Esophagus squamous epithelium (tissue), 5 donors: ENCODE measurements around the gene MYH1. TPM values are rescaled to one million over a fixed set of nuclear protein-coding genes. Genes with fewer than 3 reads are reported as not detected.

Source experiments
- DNase-seq: peaks from one replicate; lab custom pipeline; 2025; lab: John Stamatoyannopoulos, UW
- H3K27ac ChIP-seq, 4 donors: fragments of 200-600 bp; sonication (generic); one replicate each; pipeline ENCODE4 v1.5.1; 2016 to 2019; ENCODE audit warnings: mild to moderate bottlenecking in 1 of 4
- H3K27me3 ChIP-seq, 4 donors: fragments of 200-600 bp; sonication (generic); 1 replicate in 3 of 4; 2 replicates in 1 of 4; pipeline versions ENCODE4 v1.5.1 to v1.6.0; 2017 to 2021; ENCODE audit warnings: antibody characterized with exemption in 1 of 4
- H3K36me3 ChIP-seq, 3 donors: fragments of 200-600 bp; sonication (generic); one replicate each; pipeline ENCODE4 v1.5.1; 2016 to 2019
- H3K4me1 ChIP-seq, 3 donors: fragments of 200-600 bp; sonication (generic); one replicate each; pipeline ENCODE4 v1.5.1; 2017 to 2019
- H3K4me3 ChIP-seq, 4 donors: fragments of 200-600 bp; sonication (generic); 1 replicate in 3 of 4; 2 replicates in 1 of 4; pipeline ENCODE4 v1.5.1; 2016 to 2019; ENCODE audit warnings: mild to moderate bottlenecking in 2 of 4, moderate library complexity in 1 of 4
- H3K9me3 ChIP-seq, 3 donors: fragments of 200-600 bp; sonication (generic); one replicate each; pipeline ENCODE4 v1.5.1; 2016 to 2019
- POLR2A ChIP-seq, 4 donors: fragments of 450-650 bp; IDR thresholded peaks; one replicate each; pipeline ENCODE4 v1.6.1; 2017; ENCODE audit warnings: antibody characterized with exemption in 4 of 4, mild to moderate bottlenecking in 4 of 4, moderate library complexity in 3 of 4
- WGBS, 2 donors: methylation state at CpG; one replicate each; pipeline ENCODE4 v1.1.5; 2018; 5-methylcytosine and 5-hydroxymethylcytosine counted together
- intact Hi-C: fragments of 100-400 bp; cut with DNase I; formaldehyde crosslinking; loops from one replicate; pipeline ENCODE4 v1.15.0; 2022
- total RNA-seq, 4 donors: library from RNA; depleted of rRNA; stranded (reverse); fragments of >200 nt; gene quantifications; one replicate each; pipeline ENCODE4 v1.1.0, GENCODE V29; 2016
- TF ChIP-seq, protein P1 (sequence below), 6 experiments: fragments of 450-650 bp in 4 of 6; fragments of 200-600 bp in 2 of 6; sonication (generic) in 2 of 6; IDR thresholded peaks; one replicate each; pipeline ENCODE4 v1.5.1; 2016 to 2019; ENCODE audit warnings: antibody characterized with exemption in 6 of 6, mild to moderate bottlenecking in 4 of 6, moderate library complexity in 4 of 6
- donor health status: DM: yes; HTN: yes; CAD: no.

MYH1 gene
- total RNA-seq, 4 donors from 2014 or later: not detected

DNA sequence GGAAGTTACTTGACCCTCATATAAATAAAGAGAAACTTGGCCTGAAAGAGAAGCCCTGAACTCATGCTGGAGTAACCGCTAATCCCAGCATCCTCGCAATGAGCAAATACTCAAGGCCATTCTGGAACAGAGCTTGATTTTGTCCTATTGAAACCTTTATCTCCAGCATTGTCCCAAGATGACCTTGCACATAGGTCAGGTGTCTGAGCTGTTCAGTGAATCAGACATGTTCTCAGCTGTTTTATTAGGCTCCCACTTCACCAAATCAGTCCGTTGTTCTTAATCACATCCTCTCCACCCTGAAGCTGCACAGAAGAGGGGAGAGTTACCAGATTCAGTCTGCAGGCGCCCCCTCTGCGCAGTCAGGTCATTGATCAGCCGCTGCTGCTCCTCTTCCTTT lies 9.1 kb upstream of the MYH1 start:
- H3K9me3 ChIP-seq: no peaks in the 10 kb centered on the region
- H3K4me3 ChIP-seq: no peak overlapping the region
- no peaks in the 10 kb centered on the region for H3K4me1 ChIP-seq
- 80 to 81% methylated on average over 6 of the region's 6 CpGs for WGBS, 2 donors
- intact Hi-C loops: no loop called here
- no peaks in the 10 kb centered on the region for H3K36me3 ChIP-seq
- H3K27me3 ChIP-seq: no peaks in the 10 kb centered on the region
- DNase-seq: no peak
- TF ChIP-seq, protein P1, sequence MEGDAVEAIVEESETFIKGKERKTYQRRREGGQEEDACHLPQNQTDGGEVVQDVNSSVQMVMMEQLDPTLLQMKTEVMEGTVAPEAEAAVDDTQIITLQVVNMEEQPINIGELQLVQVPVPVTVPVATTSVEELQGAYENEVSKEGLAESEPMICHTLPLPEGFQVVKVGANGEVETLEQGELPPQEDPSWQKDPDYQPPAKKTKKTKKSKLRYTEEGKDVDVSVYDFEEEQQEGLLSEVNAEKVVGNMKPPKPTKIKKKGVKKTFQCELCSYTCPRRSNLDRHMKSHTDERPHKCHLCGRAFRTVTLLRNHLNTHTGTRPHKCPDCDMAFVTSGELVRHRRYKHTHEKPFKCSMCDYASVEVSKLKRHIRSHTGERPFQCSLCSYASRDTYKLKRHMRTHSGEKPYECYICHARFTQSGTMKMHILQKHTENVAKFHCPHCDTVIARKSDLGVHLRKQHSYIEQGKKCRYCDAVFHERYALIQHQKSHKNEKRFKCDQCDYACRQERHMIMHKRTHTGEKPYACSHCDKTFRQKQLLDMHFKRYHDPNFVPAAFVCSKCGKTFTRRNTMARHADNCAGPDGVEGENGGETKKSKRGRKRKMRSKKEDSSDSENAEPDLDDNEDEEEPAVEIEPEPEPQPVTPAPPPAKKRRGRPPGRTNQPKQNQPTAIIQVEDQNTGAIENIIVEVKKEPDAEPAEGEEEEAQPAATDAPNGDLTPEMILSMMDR (IDR thresholded peaks at IDR 0.05): no peak
- no peak for TF ChIP-seq POLR2A (IDR thresholded peaks at IDR 0.05)
- no peak overlapping the region for H3K27ac ChIP-seq

DNA sequence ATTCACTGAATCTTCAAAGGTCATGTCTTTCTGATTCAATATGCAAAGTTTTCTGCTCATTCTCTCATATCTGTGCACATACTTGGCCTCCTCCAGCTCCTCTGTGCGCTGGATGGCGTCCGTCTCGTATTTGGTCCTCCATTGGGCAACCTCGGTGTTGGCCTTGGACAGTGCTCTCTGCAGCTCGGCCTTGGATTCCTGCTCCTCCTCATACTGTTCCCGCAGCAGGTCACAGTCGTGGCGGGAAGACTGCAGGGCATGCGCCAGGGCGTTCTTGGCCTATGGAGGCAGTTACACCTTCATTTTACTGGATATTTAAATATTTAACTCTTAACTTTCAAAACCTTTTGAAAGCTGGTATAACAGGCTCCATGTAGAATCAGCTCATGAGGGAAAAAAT lies 8.2 kb upstream of the MYH1 start:
- no peak for DNase-seq
- Histone ChIP-seq H3K4me3 (no peak overlapping the region), H3K27ac (no peak overlapping the region), H3K4me1 (no peaks in the 10 kb centered on the region), H3K36me3 (no peaks in the 10 kb centered on the region), H3K9me3 (no peaks in the 10 kb centered on the region), H3K27me3 (no peaks in the 10 kb centered on the region)
- 80 to 85% methylated on average over 11 of the region's 11 CpGs for WGBS, 2 donors
- intact Hi-C loops: no loop called here
- TF ChIP-seq POLR2A (IDR thresholded peaks at IDR 0.05): no peak
- TF ChIP-seq, protein P1 (IDR thresholded peaks at IDR 0.05): no peak

DNA sequence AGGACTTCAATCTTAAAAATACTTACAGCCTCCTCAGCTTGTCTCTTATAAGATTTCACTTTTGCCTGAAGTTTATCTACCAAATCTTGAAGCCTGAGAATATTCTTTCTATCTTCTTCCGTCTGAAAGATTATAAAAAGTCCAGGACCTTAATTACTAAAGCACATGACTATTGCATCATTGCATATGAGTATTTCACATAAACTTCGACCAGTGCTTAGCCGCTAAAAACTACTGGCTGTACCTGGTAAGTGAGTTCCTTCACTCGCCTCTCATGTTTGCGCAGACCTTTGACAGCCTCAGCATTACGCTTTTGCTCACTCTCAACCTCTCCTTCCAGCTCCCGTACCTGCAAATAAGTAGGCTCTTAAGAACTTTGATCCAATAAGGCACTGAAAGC lies 4.7 kb upstream of the MYH1 start:
- Histone ChIP-seq H3K4me1 (no peaks in the 10 kb centered on the region), H3K27me3 (no peaks in the 10 kb centered on the region), H3K36me3 (no peaks in the 10 kb centered on the region), H3K4me3 (no peak overlapping the region), H3K9me3 (no peaks in the 10 kb centered on the region), H3K27ac (no peak overlapping the region)
- DNase-seq: no peak
- intact Hi-C loops: no loop called here
- TF ChIP-seq POLR2A (IDR thresholded peaks at IDR 0.05): no peak
- TF ChIP-seq, protein P1 (IDR thresholded peaks at IDR 0.05): no peak
- WGBS, 2 donors: 92% methylated on average over 7 of the region's 7 CpGs

DNA sequence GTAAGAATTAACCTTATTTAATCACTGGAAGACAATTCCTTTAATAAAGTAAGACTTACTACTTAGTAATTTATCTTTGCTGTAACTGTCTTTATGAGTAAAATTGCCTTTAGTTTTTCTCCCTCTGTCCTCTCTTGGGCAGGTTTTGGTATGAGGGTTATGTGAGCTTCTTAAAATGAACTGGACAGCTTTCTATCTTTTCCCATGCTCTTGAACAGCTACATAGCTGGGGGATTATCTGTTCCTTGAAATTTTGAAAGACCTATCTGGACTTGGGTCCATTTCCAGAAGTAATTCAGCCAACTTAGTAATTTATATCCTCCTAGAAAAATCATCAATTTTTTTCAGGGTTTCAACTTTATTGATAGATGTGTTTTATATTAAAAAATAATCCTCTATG lies 3.6 kb upstream of the MYH1 start:
- no peak for DNase-seq
- H3K27me3 ChIP-seq: no peaks in the 10 kb centered on the region
- TF ChIP-seq POLR2A (IDR thresholded peaks at IDR 0.05): no peak
- TF ChIP-seq, protein P1 (IDR thresholded peaks at IDR 0.05): no peak
- no peak overlapping the region for H3K27ac ChIP-seq
- no peaks in the 10 kb centered on the region for H3K36me3 ChIP-seq
- intact Hi-C loops: no loop called here
- H3K4me1 ChIP-seq: no peaks in the 10 kb centered on the region
- no peak overlapping the region for H3K4me3 ChIP-seq
- no peaks in the 10 kb centered on the region for H3K9me3 ChIP-seq

DNA sequence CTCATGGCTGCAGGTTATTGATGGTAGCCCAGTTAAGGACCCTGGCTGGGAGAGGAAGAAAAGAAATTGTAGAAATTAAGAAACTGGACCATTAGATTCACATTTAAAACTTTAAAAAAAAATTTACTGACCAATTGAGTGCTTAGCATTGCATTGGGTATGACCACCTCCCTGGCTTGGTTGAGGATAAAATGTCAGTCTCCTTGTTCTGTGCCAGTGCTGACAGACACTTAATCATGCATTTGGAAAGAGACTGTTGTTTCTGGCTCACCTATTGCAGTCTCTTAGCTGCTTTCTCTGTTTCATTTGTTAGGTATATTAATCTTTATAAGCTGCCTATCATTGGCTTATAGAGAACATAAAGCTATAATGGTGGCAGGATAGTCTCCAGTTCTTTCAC lies 1.7 kb downstream of the MYH1 start:
- no peaks in the 10 kb centered on the region for H3K27me3 ChIP-seq
- H3K36me3 ChIP-seq: no peaks in the 10 kb centered on the region
- no peak for TF ChIP-seq POLR2A (IDR thresholded peaks at IDR 0.05)
- TF ChIP-seq, protein P1 (IDR thresholded peaks at IDR 0.05): no peak
- intact Hi-C loops: no loop called here
- H3K9me3 ChIP-seq: no peaks in the 10 kb centered on the region
- no peaks in the 10 kb centered on the region for H3K4me1 ChIP-seq
- no peak for DNase-seq
- no peak overlapping the region for H3K4me3 ChIP-seq
- no peak overlapping the region for H3K27ac ChIP-seq
